PC-9 (cell line): Measurements from ENCODE around the gene PLXNA3.

Source experiments
- EZH2 ChIP-seq: fragments of 200-600 bp; sonication (generic); IDR thresholded peaks from 2 replicates; pipeline ENCODE4 v1.8.0; 2017; ENCODE audit warnings: antibody characterized with exemption, low read depth
- TF ChIP-seq, protein P1 (sequence below): fragments of 200-600 bp; sonication (generic); conservative IDR thresholded peaks from 2 replicates; pipeline ENCODE4 v1.6.1; 2017; ENCODE audit warnings: mixed run types, antibody characterized with exemption, mild to moderate bottlenecking, moderate library complexity

- TF ChIP-seq, protein P1, sequence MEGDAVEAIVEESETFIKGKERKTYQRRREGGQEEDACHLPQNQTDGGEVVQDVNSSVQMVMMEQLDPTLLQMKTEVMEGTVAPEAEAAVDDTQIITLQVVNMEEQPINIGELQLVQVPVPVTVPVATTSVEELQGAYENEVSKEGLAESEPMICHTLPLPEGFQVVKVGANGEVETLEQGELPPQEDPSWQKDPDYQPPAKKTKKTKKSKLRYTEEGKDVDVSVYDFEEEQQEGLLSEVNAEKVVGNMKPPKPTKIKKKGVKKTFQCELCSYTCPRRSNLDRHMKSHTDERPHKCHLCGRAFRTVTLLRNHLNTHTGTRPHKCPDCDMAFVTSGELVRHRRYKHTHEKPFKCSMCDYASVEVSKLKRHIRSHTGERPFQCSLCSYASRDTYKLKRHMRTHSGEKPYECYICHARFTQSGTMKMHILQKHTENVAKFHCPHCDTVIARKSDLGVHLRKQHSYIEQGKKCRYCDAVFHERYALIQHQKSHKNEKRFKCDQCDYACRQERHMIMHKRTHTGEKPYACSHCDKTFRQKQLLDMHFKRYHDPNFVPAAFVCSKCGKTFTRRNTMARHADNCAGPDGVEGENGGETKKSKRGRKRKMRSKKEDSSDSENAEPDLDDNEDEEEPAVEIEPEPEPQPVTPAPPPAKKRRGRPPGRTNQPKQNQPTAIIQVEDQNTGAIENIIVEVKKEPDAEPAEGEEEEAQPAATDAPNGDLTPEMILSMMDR, result no peak
- TF ChIP-seq EZH2, result no peak
These were observed 21.6 kb upstream of the PLXNA3 start for GRCh38 chrX:154436374-154436982.
